Measurements from ENCODE around the gene MRPL37.
A peak's percentile ranks its signal among the peaks of the same experiment; 100 is the strongest.
"Not testable (repeated sequence)": the region's sequence is repeated elsewhere in the genome, so short reads cannot be mapped to it uniquely, and the experiment has no call there.

MRPL37 gene

GRCh38 chr1:54199765-54200518 lies at the start of gene MRPL37, which contains the start of gene CYB5RL:
MRPL37 (plus strand) TSS chr1:54200167; CDS start chr1:54200244, 77 bp downstream.
CYB5RL (minus strand) TSS chr1:54200030; CDS start chr1:54195616, 4,414 bp downstream.
- DNase-seq, result peak; percentile 98

- DNase-seq, result no peak
Observed at GRCh38 chr1:54151013-54151412, 49.0 kb upstream of the MRPL37 start.

DNA sequence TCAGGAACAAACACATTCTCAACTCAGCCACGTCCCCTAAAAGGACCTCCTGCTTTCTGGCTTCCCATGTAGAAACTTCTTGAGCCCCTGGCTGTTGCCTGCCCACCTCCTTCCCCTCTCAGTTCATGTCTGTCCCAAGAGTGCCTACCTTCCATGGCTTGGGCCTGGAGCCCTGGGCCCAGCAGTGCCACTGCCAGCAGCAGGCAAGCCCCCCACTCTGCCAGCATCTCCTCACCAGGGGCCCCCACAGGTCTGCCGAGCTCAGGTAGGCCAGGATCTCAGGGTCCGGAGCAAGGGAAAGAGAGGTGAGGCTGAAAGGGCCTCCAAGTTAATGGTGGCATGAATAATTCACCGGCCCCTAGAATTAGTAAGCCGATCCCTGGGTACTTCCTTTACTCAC lies 47.3 kb upstream of the MRPL37 start, which contains the start of gene CDCP2:
Gene CDCP2 (minus strand): TSS at position 305 of the 400 bp plus-strand sequence. CDS start 78 bp downstream, at position 227.
- DNase-seq, result no peak

GRCh38 chr1:54153535-54154439 lies 46.2 kb upstream of the MRPL37 start:
- DNase-seq, result peak; percentile 40

GRCh38 chr1:54156201-54156600 lies 43.8 kb upstream of the MRPL37 start:
- DNase-seq, result no peak

DNA sequence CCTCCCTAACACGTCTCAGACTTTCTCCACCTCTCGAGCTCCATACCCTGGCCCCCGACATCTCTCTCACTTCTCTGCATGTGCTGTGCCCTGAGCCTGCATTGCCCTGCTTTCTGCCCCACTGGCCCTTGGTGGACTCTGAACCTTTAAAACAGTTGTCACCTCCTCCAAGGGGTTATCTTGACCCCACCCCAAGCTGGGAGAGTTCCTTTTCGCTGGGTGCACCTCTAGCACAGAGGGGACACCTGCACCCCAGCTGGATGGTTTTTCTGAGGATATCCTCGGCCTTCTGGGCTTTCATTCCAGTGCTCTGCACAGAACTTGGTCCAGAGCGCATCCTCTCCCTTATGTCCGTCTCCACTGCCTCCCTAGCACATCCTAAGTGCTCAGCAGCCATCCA lies 43.0 kb upstream of the MRPL37 start:
- DNase-seq, result no peak

DNA sequence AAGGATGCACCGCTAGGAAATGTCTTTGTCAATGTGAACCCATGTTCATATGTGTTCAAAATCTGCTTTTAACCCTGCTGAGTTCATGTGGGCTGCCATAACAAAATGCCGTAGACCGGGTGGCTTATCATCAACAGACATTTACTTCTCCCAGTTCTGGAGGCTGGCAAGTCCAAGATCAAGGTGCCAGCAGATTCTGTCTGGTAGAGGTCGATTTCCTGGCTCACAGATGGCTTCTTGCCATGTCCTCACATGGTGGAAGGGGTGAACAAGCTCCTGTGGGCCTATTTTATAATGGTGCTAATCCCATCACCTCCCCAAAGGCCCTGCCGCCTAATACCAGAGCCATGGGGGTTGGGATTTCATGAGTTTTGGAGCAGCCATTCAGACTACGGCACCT lies 42.6 kb upstream of the MRPL37 start:
- peak; percentile 36 for DNase-seq

- no peak for DNase-seq
Observed at GRCh38 chr1:54158071-54158470, 41.9 kb upstream of the MRPL37 start.

- no peak for DNase-seq
Observed at GRCh38 chr1:54159733-54160316, 40.1 kb upstream of the MRPL37 start.

DNA sequence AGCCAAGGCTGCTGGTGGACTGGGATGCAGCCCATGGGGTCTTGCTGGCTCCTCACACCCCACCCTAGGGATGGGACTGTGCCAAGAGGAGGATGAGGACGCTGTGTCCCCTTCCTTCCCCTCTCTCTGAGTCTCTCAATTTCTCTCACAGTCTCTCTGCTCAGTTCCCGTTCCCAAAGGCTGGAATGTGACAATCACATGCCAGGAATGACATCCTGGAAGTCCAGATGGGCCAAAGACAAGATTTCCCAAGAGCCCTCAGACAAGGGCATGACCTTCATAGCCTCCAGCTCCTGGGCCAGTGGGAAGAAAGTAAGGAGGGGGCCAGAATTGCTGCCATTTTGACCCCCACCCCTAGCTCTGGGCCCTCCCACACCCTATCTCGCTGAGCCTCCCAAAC lies 39.6 kb upstream of the MRPL37 start:
- DNase-seq, result no peak

DNA sequence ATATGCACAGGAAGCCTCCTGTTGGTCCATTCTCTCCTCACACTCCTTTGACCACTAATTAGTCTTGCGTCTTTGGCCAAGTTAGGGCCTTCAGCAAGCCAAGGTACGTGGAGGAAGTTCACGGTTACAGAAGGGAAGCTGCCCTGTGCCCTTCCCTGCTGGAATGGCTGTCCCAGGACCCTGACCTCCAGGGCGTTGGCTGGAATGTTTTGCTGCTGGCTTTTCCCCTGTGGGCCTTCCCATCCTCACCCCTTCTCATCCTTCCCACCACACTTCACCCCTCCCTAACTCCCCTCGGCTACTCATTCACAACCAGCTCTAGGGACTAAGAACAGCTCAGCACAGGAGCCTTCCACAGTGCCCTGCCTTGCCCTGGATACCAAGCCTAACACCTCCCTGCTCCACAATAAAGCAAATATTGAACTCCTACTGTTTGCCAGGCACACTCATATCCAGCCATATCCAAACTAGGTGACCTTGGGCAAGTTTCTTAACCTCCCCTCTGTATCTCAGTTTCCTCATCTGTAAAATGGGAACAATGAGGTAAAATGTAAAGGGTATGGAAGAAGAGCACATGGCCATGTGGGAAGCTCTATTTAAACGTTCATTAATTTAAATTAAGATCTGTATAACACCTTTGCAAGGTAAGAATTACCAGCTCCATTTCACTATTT lies 38.3 kb upstream of the MRPL37 start:
- DNase-seq, result no peak

DNA sequence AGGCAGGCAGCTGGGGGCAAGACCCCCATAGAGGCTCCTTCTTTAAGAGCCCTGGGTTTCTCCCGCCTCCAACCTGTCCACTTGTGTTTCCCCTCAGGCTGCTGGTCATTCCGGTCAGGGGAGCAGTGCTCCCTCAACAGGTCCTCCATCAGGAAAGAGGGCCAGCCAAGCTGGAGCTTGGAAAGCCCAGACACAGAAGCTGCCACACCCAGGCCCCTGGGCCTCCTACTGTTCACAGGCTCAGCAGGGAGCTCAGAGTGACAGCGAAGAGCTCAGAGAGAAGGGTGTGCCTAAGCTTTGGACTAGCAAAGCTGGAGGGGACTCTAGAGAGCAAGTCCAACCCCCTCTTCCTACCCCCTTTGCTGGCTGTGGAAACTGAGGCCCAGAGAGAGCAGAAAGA lies 36.9 kb upstream of the MRPL37 start:
- no peak for DNase-seq

- DNase-seq, result no peak
Observed at GRCh38 chr1:54163573-54163972, 36.4 kb upstream of the MRPL37 start.

DNA sequence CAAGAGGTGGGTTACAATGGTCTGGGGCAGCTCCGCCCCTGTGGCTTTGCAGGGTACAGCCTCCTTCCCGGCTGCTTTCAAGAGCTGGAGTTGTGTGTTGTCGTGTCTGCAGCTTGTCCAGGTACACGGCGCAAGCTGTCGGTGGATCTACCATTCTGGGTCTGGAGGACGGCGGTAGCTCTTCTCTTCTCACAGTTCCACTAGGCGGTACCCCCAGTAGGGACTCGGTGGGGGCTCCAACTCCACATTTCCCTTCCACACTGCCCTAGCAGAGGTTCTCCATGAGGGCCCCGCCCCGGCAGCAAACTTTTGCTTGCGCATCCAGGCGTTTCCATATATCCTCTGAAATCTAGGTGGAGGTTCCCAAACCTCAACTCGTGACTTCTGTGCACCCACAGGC lies 34.8 kb upstream of the MRPL37 start:
- DNase-seq, result no peak

- DNase-seq, result not testable (repeated sequence)
Observed at GRCh38 chr1:54166357-54166756, 33.6 kb upstream of the MRPL37 start.

- no peak for DNase-seq
Observed at GRCh38 chr1:54167422-54168139, 32.4 kb upstream of the MRPL37 start.

- no peak for DNase-seq
Observed at GRCh38 chr1:54168206-54168965, 31.6 kb upstream of the MRPL37 start.

DNA sequence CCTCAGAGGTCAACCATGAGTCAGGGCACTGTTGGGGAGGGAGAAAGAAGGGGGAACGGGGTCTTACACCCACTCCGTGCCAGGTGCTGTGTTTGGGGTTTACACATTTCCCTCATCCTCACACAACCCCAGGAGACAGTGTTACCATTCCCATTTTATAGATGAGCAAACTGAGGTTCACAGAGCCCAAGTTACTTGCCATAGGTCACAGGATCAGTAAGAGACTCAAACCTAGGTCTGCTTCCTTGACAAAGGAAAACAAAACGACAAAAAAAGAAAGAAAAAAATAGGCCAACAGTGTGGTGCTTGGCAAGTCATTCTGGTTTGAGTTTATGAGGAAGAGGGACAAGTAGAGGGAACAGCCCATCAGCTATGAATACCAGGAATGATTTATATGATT lies 30.9 kb upstream of the MRPL37 start:
- no peak for DNase-seq

DNA sequence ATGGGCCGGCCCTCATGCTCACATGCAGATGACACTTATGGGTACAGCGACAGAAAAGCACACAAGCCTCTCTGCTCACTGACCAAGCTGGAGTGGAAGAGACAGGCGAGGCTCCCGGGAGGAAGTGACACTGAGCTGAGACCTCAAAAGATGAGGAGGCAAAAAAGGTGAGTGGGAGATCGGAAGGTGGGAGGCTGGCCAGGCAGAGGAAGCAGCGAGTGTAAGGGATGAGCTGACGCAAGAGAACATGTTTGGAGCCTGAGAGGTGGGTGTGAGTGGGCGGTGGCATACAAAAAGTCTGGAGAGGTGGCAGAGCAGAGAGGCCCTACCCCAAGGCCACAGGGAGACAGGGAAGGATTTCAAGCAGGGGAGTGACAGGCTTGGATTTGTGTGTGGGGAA lies 29.0 kb upstream of the MRPL37 start:
- DNase-seq, result no peak

GRCh38 chr1:54171606-54172005 lies 28.4 kb upstream of the MRPL37 start:
- no peak for DNase-seq
